HUDEP-2 (cell line): Measurements from ENCODE around the gene RNU7-1.
A peak's percentile ranks its signal among the peaks of the same experiment; 100 is the strongest.
"Not testable (repeated sequence)": the region's sequence is repeated elsewhere in the genome, so short reads cannot be mapped to it uniquely, and the experiment has no call there.

Experiments
- DNase-seq, 76 experiments: peaks; one replicate each; lab custom pipeline; 2025; ENCODE audit not compliant: unreplicated experiment in 76 of 76; lab: John Stamatoyannopoulos, UW

RNU7-1 gene

DNA sequence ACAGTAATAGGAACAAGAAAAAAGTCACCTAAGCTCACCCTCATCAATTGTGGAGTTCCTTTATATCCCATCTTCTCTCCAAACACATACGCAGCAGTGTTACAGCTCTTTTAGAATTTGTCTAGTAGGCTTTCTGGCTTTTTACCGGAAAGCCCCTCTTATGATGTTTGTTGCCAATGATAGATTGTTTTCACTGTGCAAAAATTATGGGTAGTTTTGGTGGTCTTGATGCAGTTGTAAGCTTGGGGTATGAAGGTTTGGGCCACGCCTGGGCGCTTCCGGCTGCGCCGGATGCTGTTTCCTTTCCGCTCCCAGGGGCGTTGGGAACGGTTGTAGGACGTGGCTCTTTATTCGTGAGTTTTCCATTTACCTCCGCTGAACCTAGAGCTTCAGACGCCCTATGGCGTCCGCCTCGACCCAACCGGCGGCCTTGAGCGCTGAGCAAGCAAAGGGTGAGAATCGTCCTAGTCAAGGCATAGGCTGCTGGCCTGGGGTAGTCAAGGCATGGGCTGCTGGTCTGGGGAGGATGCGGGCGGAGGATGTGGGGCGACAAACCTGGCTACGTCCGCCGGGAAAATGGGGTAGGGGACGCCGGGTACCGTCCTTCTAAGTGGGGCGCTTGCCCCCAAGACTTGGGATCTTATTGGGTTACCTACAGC, at the start of gene RNU7-1, which contains the start of gene C12orf57:
Gene RNU7-1, plus strand, starts transcription at position 95 of the 659 bp plus-strand sequence.
Gene C12orf57, plus strand, starts transcription at position 301 of the 659 bp plus-strand sequence. Its CDS starts 100 bp downstream, at position 401.
- peak in 75 of 76 experiments; percentile 31 to 94 (median 82) for DNase-seq

DNA sequence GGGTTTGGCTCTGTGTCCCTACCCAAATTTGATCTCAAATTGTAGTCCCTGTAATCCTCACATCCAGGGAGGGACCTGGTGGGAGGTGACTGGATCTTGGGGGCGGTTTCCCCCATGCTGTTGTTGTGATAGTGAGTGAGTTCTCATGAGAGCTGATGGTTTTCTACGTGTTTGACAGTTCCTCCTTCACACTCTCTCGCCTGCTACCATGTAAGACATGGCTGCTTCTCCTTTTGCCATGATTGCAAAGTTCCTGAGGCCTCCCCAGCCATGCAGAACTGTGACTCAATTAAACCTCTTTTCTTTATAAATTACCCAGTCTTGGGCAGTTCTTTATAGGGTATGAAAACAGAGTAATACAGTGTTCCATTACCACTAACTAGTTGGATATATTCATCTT, 49.3 kb upstream of the RNU7-1 start:
- DNase-seq: no peak

DNA sequence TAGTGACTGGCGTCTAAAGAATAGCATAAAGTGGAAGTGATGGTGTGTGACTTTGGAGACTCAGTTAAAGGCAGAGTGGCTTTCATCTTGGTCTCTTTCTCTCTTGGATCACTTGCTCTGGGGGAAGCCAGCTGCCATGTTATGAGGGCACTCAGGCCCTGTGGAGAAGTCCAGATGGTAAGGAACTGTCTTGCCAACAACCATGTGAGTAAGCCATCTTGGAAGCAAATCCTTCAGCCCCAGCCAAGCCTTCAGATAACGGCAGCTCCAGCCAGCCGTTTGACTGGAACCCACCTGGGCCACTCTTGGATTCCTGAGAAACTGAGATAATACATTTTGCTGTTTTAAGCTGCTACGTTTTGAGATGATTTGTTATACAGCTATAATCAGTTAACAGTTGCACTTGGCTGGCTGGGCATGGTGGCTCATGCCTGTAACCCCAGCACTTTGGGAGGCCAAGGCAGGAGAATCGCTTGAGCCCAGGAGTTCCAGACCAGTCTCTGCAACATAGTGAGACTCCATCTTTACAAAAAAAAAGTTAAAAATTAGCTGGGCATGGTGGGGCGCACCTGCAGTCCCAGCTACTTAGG, 46.7 kb upstream of the RNU7-1 start:
- no peak for DNase-seq

DNA sequence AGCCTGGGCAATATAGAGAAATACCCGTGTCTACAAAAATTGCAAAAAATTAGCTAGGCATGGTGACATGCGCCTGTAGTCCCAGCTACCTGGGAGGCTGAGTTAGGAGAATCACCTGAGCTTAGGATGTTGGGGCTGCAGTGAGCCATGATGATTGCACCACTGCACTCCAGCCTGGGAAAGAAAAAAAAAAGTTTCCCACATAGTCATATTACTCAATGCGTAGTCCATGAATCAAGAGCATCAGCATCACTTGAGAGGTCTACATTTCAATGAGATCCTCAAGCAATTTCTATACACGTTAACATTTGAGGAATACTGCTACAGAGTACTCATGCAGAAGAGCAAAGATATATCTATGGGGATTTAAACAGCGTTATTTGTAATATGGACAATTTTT, 44.2 kb upstream of the RNU7-1 start:
- DNase-seq: no peak

DNA sequence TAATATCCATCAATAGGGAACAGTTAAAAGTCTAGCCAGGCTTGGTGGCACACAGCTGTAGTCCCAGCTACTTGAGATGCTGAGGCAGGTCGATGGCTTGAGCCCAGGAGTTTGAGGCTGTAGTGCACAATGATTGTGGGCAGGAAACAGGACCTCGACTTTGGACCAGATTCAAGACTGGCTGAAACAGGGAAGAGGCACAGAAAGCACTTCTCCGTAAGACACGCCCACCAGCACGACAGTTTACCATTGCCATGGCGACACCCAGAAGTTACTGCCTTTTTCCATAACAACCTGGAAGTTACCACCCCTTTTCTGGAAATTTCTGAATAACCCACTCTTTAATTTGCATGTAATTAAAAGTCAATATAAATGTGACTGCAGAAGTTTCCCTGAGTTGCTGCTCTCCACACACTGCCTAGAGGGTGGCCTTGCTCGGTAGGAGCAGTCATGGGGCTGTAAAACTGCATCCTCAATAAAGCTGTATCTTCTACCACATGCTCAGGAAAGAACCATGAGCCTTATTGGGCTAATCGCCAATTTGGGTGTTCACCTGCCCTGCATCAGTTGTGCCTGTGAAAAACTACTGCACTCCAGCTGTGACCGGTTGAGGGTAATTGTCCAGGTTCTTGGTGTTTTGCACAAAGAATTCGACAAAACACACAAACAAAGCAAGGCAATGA, 43.6 kb upstream of the RNU7-1 start:
- DNase-seq: peak in 58 of 76 experiments; percentile 9 to 77 (median 42)

DNA sequence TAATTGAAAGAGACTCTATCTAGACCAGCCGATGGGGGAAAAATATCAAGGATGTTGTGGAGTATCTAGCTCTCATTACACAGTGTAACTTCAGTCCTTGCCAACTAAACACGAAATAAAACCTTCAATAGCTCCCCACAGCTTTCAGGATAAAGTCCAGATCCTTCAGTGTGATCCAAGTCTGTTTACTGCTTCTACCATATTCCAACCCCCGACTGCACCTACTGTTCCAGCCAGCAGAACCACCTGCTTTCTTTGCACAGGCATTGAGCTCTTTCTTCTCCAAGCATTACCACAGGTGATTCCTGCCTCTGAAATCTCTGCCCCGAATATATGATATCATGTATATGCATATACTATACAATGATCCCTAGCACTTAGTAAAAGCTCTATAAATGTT, 41.2 kb upstream of the RNU7-1 start:
- no peak for DNase-seq

DNA sequence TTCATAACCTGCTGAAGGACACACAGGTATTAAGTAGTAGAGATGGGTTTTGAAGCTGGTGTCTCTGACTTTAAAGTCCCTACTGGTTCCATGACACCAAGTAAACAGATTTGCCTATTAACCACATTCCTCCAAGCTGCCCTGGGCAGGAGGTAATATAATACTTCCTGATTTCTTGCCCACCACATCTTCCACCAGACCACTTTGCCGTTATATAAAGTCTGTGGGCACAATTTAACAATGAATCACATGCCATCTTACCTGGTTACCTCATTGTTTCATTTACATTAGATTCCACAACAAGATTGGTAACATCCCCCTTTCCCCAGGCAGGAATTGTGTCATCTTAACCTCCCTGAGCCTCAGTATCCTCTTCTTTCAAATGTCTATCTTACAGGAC, 39.9 kb upstream of the RNU7-1 start:
- no peak for DNase-seq

DNA sequence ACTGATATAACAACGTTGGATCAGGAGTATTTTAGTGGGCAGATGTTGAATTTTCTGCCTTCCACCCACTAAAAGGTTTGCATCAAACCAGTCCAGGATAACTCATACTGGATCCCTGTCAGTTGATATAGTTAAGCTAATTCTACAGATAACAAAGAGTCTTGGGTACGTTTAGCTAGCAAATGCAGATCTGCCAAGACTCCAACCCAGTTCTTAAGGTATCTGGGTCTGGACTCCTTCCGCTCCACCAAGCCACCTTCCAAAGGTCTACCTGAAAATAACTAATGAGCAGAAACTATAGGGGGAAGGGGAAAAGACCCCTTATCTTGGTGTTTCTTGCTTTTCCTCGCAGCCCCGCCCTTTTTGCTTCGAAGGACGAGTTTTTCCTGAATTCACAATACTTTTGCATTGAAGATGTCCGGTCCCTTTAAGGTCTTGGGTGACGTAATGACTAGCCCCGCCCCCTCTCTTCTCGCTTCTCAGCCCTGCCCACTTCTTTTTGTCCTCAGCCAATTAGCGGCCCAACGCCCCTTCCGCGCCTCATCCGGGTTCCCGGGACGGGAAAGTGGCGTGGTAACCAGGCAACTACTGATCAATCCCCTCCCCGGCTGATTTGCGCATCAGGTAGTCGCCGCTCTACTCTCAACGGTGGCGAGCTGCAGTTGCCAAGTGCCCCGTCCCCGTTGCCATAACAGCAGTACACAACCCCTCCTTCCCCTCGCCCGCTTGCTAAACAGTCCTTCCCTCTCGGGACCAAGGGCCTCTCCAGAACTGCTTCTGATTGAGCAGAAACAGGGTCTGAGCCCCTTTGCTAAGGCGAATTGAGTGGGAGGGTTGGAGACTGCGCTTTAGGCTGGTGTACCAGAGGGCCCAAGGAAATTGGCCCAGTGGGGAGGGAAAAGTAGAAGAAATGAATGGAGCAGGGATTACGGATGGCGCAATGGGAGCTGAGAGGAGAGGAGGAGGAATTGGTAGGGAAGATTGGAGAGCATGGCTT, 39.0 kb upstream of the RNU7-1 start, which contains the start of gene LRRC23:
Gene LRRC23, plus strand, starts transcription at position 543 of the 997 bp plus-strand sequence. CDS start 812 bp downstream, outside the sequence.
- peak in 75 of 76 experiments; percentile 24 to 96 (median 89) for DNase-seq

DNA sequence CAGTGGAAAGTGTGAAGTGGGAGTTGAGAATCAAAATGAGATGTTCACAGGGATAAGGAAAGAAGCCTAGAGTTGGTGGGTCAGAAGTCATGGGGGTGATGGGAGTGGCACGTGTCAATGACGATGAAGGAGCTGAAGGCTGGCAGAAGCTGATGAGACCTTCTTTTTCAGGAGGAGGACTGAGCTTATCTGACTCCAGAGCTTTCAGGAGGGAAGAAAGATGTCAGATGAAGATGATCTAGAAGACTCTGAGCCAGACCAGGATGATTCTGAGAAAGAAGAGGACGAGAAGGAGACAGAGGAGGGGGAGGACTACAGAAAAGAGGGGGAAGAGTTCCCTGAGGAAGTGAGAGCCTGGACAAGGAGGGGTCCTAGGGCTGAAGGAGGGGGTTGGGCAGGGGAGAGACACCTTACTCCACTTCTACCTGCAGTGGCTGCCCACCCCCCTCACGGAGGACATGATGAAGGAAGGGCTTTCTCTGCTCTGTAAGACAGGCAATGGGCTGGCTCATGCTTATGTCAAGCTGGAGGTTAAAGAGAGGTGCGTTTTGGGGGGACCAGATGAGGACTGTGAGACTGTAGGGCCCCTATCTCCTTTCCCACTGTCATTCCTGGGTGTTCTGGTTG, 38.1 kb upstream of the RNU7-1 start:
- no peak for DNase-seq

DNA sequence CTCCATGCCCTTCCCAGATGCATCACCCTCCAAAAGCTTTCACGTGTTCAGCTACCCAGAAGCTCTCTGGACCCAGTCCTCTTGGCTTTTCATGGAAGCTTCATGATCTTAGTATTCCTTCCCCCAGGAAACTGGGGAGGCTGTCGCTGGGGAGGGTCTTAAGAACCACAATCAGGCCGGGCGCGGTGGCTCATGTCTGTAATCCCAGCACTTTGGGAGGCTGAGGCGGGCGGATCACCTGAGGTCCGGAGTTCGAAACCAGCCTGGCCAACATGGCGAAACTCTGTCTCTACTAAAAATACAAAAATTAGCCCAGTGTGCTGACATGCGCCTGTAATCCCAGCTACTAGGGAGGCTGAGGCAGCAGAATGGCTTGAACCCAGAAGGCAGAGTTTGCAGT, 35.5 kb upstream of the RNU7-1 start:
- DNase-seq: not testable (repeated sequence)

DNA sequence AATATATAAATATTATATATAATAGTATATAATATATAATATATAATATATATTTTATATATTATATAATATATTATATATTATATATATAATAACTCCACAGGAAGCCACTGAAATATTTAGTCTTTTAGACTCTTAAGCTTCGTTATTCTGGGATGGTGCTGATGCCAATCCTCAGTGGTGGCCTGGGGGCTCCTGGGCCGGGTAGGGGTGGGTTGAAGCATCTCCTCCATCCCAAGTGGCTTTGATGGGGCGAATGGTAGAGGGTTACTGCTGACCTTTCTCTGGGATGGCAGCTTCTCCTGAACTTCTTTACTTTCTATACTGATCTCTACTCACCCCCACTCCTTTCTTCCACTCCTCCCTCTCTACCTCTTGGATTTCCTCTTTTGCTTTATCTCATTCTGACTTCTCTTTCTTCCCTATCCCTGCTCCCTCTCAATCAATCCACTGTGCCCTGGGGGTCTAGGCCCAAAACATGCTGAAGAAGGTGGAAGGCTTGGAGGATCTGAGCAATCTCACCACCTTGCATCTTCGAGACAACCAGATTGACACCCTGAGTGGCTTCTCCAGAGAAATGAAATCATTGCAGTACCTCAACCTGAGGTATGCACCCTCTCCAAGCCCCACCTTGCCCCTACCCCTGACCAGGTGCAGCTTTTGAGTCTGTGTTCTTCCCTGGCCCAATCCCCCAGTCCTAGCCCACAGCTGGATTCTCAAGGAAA, 34.0 kb upstream of the RNU7-1 start:
- DNase-seq: no peak

DNA sequence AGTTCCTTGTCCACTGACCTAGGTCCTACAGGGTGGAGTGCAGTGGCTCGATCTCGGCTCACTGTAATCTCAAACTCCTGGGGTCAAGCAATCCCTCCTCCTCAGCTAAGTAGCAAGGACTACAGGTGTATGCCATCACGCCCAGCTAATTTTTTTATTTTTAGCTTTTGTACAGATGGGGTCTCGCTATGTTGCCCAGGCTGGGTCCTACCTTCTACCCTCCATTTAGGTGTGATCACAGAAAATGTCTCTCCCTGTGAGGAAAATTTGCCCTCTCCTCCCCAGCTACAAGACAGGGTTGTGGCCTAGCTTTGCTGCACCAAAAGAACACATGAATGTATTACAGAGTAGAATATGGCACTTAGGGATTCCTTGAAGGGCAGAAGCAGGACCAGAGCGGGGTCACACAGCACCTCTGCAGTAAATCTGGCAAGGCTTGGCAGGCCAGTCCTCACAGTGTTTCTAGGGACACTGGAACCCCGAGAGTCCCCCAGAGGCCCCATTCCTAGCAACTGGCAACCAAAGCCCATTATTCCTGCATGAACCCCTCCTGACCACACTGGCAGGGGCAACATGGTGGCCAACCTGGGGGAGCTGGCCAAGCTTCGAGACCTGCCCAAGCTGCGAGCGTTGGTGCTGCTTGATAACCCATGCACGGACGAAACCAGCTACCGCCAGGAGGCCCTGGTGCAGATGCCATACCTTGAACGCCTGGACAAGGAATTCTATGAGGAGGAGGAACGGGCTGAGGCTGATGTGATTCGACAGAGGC, 31.3 kb upstream of the RNU7-1 start:
- DNase-seq: no peak

DNA sequence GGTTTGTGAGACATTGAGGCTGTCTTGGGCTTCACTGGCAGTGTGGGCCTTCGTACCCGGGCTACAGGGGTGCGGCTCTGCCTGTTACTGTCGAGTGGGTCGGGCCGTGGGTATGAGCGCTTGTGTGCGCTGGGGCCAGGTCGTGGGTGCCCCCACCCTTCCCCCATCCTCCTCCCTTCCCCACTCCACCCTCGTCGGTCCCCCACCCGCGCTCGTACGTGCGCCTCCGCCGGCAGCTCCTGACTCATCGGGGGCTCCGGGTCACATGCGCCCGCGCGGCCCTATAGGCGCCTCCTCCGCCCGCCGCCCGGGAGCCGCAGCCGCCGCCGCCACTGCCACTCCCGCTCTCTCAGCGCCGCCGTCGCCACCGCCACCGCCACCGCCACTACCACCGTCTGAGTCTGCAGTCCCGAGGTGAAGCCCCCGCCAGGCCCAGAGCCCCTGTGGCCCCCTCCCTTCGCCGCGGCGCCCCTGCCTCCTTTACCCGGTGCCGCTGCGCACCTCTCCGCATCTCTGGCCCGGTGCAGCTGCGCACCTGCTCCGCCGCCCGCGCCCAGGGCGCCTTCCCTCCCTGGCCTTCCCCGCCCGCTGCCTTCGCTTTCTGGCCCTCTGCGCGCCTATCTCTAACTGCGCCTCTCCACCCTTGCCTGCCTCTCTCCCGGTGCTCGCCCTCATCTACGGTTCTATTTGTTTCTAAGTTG, 29.2 kb upstream of the RNU7-1 start, which contains the start of gene ENO2:
Gene ENO2, plus strand, starts transcription at position 335 of the 701 bp plus-strand sequence. CDS start 1,253 bp downstream, outside the sequence.
- DNase-seq: peak in 49 of 76 experiments; percentile 7 to 81 (median 42)

DNA sequence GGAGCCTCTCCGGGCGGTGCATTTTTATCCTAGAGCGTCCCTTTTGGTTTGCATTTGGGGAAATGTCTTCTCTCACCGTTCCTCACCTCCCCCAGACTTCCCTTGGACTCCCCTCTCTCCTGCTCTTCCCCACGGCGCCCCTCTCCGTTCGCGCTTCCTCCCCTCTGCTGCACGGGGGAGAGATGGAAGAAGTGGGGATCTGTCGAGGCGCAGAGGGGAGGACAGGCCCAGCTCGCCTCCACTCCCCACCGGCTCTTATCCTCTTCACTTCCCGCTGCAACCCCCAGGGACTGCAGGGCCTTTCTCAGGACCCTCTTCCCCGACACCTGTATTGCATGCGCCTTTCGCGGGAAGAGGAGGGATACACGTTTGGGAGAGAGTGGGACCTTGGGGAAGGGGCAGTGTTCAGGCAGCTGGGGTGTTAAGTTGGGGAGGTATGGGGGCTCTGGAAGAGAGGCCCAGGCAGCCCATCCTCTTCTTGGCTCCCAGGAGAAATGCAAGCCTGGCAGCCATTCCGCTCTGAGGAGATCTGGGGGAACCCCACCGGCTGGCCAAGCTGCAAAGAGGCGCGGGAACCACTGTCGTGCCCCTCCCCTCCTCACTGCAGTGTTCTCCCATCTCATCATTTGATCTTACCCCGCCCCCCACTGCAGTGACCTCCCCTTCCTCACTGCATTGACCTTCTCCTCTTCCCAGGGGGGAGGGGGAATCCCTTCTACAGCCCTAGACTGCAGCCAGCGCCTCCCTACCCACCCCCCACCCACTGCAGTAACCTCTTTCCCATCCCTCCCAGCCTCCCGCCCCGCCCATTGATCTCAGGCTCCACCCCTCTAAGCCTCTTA, 28.4 kb upstream of the RNU7-1 start:
- peak in 20 of 76 experiments; percentile 10 to 52 (median 30) for DNase-seq

DNA sequence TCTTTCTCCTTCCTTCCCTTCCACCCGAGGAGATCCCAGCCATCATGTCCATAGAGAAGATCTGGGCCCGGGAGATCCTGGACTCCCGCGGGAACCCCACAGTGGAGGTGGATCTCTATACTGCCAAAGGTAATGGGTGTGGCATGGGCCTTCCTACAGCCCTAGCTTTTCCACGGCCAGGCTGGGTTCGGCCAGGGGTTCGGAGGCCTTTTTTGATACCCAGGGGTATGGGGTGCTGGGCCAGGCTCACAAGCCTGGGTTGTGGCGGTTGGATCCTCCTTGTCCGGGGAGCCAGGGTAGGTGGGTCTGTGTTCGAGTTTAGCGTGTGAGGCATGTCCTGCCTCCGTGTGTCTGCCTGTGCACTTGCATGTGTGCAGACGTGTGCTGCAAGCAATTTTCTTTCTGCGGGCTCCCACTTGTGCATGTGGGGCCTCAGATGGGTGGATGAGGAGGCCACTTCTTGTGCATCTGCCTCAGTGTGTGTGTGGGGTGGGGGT, 27.8 kb upstream of the RNU7-1 start:
- DNase-seq: no peak

DNA sequence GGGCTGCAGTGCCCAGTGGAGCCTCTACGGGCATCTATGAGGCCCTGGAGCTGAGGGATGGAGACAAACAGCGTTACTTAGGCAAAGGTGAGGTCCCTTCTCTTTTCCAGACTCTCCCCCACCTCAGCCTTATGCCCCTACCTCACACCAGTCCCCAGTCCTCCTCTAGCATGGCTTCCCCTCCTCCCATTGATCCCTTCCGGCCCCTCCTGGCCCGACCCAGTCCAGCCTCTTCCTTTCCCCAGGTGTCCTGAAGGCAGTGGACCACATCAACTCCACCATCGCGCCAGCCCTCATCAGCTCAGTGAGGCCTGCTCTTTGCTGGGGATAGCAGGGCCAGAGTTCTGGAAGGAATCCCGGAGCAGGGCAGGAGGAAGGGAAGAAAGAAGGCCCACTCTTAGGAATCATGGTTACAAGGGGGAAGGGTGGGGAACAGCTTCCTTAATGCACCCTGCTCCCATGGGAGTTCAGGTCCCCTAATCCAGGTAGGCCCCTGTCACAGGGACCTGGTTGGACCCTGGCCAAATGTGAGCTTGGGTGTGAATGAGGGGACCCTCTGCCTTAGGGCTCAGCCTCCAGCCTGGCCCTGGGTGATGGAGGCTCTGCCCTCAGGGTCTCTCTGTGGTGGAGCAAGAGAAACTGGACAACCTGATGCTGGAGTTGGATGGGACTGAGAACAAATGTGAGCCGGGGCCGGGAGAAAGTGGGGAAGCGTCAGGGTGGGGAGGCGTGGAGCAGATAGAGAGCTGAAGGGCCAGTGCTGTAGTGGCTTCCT, 27.0 kb upstream of the RNU7-1 start:
- DNase-seq: no peak
